ENCODE results near the gene PDXP. TPM values are rescaled to one million over a fixed set of nuclear protein-coding genes. Genes with fewer than 3 reads are reported as not detected.
"Not testable (repeated sequence)": the region's sequence is repeated elsewhere in the genome, so short reads cannot be mapped to it uniquely, and the experiment has no call there.

The PDXP gene
- total and polyA plus RNA-seq, 2 experiments from 2014 or later, result 1.9 to 17.5 TPM

DNA sequence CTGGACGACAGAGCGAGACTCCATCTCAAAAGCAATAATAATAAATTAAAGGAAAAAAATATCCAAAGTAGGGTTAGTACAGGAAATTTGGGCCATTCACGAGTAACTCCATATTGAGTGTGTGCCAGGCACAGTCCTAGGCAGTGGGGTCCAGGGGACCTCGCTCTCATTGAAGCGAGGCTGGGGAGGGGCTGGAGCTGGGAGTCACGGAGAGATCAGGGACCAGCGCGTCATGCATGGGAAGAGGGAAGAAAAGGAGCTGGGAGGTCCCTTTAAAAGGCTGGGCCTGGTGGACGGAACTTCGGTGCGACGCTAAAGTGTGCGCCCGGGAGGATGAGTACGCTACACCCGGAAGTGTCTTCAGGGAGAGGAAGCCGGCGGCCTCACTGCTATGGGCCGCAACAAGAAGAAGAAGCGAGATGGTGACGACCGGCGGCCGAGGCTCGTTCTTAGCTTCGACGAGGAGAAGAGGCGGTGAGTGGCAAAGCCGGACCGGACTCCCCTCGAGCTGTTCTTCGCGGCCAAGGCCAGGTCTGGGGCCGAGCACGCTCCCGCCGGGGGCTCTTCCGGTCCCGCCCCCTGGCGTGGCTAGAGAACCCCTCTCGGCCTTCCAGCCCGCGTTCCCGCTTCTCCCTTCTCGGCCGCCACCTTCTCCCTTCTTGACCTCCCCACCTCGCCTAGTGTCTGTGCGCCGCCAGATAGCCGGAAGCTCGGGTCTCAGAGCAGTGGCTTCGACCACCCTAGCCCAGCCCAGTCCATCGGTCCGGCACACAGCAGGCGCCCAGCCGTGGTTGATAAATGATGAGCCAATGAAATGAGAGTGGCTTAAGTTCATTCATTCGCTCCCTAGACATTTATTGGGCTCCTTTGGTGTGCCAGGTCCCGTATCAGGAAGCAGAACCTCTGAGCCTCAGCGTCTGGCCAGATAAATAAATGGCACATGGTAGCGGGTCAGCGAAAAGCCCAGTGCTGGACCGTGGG, 27.8 kb downstream of the PDXP start, which contains the start of gene NOL12:
Gene NOL12 (plus strand): TSS at position 342 of the 981 bp plus-strand sequence. CDS start 50 bp downstream, at position 392.
- Histone ChIP-seq H3K27me3 (replicated peaks; ENCODE audit: insufficient read depth) (no peaks in the 10 kb centered on the region), H3K4me1 (ENCODE audit: insufficient read depth) (no peaks in the 10 kb centered on the region; the same call in none of the 2 replicates), H3K4me2 (ENCODE audit: unreplicated experiment) (peak within 1 kb of the TSS; percentile 79), H3K36me3 (ENCODE audit: low read depth) (peaks cover 6% of the 10 kb centered on the region; the same call in 1 of the 2 replicates), H3K27ac (peak within 1 kb of the TSS; percentile 40), H4K20me1 (ENCODE audit: insufficient read depth) (no peaks in the 10 kb centered on the region), H3K79me2 (ENCODE audit: insufficient read depth) (peaks cover 21% of the 10 kb centered on the region), H3K9me3 (ENCODE audit: low read depth) (no peaks in the 10 kb centered on the region), H3K9me2 (ENCODE audit: insufficient read depth) (no peaks in the 10 kb centered on the region), H2AFZ (peak within 1 kb of the TSS; percentile 92), H3K9ac (peak within 1 kb of the TSS; percentile 86), H3F3A (ENCODE audit: insufficient read depth) (peaks cover 1% of the 10 kb centered on the region), H3K4me3 (peak within 1 kb of the TSS; percentile 99)
- TF ChIP-seq EZH2phosphoT487 (IDR thresholded peaks at IDR 0.05; ENCODE audit: insufficient read depth, low read depth) (no peak), EZH2 (IDR thresholded peaks at IDR 0.05; ENCODE audit: insufficient read depth, poor library complexity, severe bottlenecking) (no peak)
- peak; percentile 91 for DNase-seq
- 1% methylated on average over 43 to 57 of the region's 62 CpGs for WGBS, 2 experiments (ENCODE audit: low coverage in 1 of 2, low lambda C conversion rate in 2 of 2, missing lambda C conversion rate in 2 of 2)
- in situ Hi-C loops (cut with MboI), result no loop called here

DNA sequence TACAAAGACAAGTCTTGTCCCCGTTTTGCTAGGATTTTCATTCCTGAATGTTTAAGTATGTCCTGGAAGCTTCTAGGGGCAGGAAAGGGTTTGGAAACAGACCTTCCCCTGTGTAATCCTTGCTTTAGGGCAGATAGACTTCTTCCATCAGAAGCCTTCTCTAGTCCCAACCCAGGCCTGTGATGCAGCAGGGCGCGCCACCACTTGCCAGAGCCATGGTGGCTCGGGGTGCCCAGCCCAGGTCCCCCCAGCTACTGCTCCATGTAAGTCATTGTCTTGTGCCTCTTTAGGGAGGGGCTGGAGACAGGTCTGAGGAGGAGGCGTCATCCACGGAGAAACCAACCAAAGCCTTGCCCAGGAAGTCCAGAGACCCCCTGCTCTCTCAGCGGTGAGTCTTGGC, 31.9 kb downstream of the PDXP start:
- Histone ChIP-seq H3K9ac (no peak overlapping the region), H4K20me1 (ENCODE audit: insufficient read depth) (no peaks in the 10 kb centered on the region), H3K27ac (no peak overlapping the region), H2AFZ (no peak overlapping the region), H3K4me2 (ENCODE audit: unreplicated experiment) (no peak overlapping the region), H3K36me3 (ENCODE audit: low read depth) (peaks cover 15% of the 10 kb centered on the region; the same call in 1 of the 2 replicates), H3K9me3 (ENCODE audit: low read depth) (no peaks in the 10 kb centered on the region), H3K4me3 (no peak overlapping the region), H3K27me3 (replicated peaks; ENCODE audit: insufficient read depth) (no peaks in the 10 kb centered on the region), H3K9me2 (ENCODE audit: insufficient read depth) (no peaks in the 10 kb centered on the region), H3F3A (ENCODE audit: insufficient read depth) (peaks cover 2% of the 10 kb centered on the region; the same call in 1 of the 2 replicates), H3K4me1 (ENCODE audit: insufficient read depth) (no peaks in the 10 kb centered on the region; the same call in 1 of the 2 replicates), H3K79me2 (ENCODE audit: insufficient read depth) (peaks cover 21% of the 10 kb centered on the region)
- DNase-seq, result no peak
- in situ Hi-C loops (cut with MboI), result no loop called here
- TF ChIP-seq EZH2 (IDR thresholded peaks at IDR 0.05; ENCODE audit: insufficient read depth, poor library complexity, severe bottlenecking) (no peak), EZH2phosphoT487 (IDR thresholded peaks at IDR 0.05; ENCODE audit: insufficient read depth, low read depth) (no peak)
- 79 to 84% methylated on average over 7 of the region's 7 CpGs for WGBS, 2 experiments (ENCODE audit: low coverage in 1 of 2, low lambda C conversion rate in 2 of 2, missing lambda C conversion rate in 2 of 2)

DNA sequence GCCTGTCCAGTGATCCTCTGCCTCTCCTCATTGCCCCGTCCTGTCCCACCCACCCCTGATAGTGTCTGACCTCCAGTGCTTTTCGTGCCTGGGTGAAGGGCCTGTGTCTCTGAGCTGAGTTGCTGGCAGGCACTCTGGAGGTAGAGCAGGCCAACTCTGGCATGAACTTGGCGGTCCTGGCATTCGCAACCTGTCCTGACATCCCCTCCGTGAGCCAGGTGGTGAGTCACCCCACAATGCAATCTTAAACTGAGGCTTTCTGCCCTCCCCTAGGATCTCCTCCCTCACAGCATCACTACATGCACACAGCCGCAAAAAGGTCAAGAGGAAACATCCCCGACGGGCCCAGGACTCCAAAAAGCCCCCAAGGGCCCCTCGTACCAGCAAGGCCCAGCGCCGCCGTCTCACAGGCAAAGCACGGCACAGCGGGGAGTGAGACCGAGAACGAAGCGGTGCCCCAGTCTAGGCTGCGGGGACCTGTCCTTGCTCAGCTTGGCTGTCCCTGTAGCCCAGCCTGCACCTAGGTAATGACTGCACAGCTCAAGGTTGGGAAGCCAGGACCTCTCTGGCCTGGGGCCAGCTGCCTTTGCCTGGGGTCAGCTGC, 32.5 kb downstream of the PDXP start:
- H3K4me1 ChIP-seq (ENCODE audit: insufficient read depth), result peaks cover 4% of the 10 kb centered on the region; the same call in 1 of the 2 replicates
- H3K4me3 ChIP-seq, result no peak overlapping the region
- peaks cover 21% of the 10 kb centered on the region for H3K79me2 ChIP-seq (ENCODE audit: insufficient read depth)
- H4K20me1 ChIP-seq (ENCODE audit: insufficient read depth), result no peaks in the 10 kb centered on the region
- no peaks in the 10 kb centered on the region for H3K27me3 ChIP-seq (replicated peaks; ENCODE audit: insufficient read depth)
- no peak overlapping the region for H3K9ac ChIP-seq
- H3K4me2 ChIP-seq (ENCODE audit: unreplicated experiment), result no peak overlapping the region
- H3K27ac ChIP-seq, result no peak overlapping the region
- DNase-seq, result no peak
- no peaks in the 10 kb centered on the region for H3K9me2 ChIP-seq (ENCODE audit: insufficient read depth)
- peaks cover 8% of the 10 kb centered on the region; the same call in 1 of the 2 replicates for H3F3A ChIP-seq (ENCODE audit: insufficient read depth)
- H2AFZ ChIP-seq, result no peak overlapping the region
- H3K9me3 ChIP-seq (ENCODE audit: low read depth), result no peaks in the 10 kb centered on the region
- in situ Hi-C loops (cut with MboI), result no loop called here
- 93 to 94% methylated on average over 17 to 18 of the region's 18 CpGs for WGBS, 2 experiments (ENCODE audit: low coverage in 1 of 2, low lambda C conversion rate in 2 of 2, missing lambda C conversion rate in 2 of 2)
- TF ChIP-seq EZH2 (IDR thresholded peaks at IDR 0.05; ENCODE audit: insufficient read depth, poor library complexity, severe bottlenecking) (no peak), EZH2phosphoT487 (IDR thresholded peaks at IDR 0.05; ENCODE audit: insufficient read depth, low read depth) (no peak)
- peaks cover 15% of the 10 kb centered on the region; the same call in 1 of the 2 replicates for H3K36me3 ChIP-seq (ENCODE audit: low read depth)

DNA sequence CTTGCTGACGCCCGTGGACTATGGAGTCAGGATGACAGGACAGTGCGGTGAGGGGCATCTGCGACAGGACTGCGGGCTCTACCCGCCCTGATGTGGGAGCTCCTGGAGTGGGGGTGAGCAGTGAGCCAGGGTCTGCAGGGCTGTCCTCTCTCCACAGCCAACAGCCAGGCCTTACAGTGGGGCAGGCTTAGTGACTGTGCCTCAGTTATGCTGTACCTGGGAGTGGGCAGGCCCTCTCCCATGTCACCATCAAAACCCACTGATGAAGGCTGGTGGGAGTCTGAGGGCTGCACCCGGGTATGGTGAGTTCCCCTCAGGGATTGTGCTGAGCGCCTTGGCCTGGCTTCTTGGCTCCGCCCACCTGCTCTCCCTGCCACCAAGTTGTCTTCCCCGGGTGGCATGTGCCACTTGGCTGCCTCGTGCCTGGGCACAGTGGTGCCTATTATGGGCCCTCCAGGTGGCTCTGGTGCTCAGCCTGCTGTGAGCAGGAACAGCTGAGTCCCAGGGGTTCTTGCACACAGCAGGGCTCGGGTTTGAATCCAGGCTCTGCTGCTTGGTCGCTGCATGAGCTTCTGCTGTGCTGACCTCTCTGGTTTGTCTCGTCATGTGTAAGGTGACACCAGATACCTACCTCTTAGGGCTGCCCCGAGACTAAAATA, 34.2 kb downstream of the PDXP start:
- Histone ChIP-seq H4K20me1 (ENCODE audit: insufficient read depth) (no peaks in the 10 kb centered on the region), H3K9me3 (ENCODE audit: low read depth) (no peaks in the 10 kb centered on the region), H3K9me2 (ENCODE audit: insufficient read depth) (no peaks in the 10 kb centered on the region), H3K4me1 (ENCODE audit: insufficient read depth) (0 out of 2 replicates have a peak, but pooled peaks cover 6% of the 10 kb centered on the region), H2AFZ (no peak overlapping the region), H3F3A (ENCODE audit: insufficient read depth) (peaks cover 10% of the 10 kb centered on the region; the same call in 1 of the 2 replicates), H3K27me3 (replicated peaks; ENCODE audit: insufficient read depth) (no peaks in the 10 kb centered on the region), H3K4me3 (no peak overlapping the region), H3K79me2 (ENCODE audit: insufficient read depth) (peaks cover 8% of the 10 kb centered on the region), H3K4me2 (ENCODE audit: unreplicated experiment) (no peak overlapping the region), H3K36me3 (ENCODE audit: low read depth) (peaks cover 15% of the 10 kb centered on the region; the same call in 1 of the 2 replicates), H3K9ac (no peak overlapping the region), H3K27ac (no peak overlapping the region)
- in situ Hi-C loops (cut with MboI), result no loop called here
- 85 to 86% methylated on average over 15 of the region's 15 CpGs for WGBS, 2 experiments (ENCODE audit: low coverage in 1 of 2, low lambda C conversion rate in 2 of 2, missing lambda C conversion rate in 2 of 2)
- TF ChIP-seq EZH2 (IDR thresholded peaks at IDR 0.05; ENCODE audit: insufficient read depth, poor library complexity, severe bottlenecking), result no peak
- no peak for TF ChIP-seq EZH2phosphoT487 (IDR thresholded peaks at IDR 0.05; ENCODE audit: insufficient read depth, low read depth)
- DNase-seq, result no peak

DNA sequence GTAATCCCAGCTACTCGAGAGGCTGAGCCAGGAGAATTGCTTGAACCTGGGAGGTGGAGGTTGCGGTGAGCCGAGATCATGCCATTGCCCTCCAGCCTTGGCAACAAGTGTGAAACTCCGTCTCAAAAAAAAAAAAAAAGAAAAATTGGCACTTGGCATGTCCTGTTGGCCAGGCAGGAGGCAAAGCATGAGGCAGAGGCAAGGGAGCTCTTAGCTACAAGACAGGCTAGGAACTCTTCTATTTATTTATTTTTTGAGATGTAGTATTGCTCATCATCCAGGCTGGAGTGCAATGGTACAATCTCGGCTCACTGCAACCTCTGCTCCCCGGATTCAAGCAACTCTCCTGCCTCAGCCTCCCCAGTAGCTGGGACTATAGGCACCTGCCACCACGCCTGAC, 35.6 kb downstream of the PDXP start:
- H3K4me3 ChIP-seq; H3K9me2 ChIP-seq (ENCODE audit: insufficient read depth); H3K4me1 ChIP-seq (ENCODE audit: insufficient read depth); H2AFZ ChIP-seq; H3K79me2 ChIP-seq (ENCODE audit: insufficient read depth); H3K4me2 ChIP-seq (ENCODE audit: unreplicated experiment); H3K9me3 ChIP-seq (ENCODE audit: low read depth); H3K27ac ChIP-seq; H3F3A ChIP-seq (ENCODE audit: insufficient read depth); in situ Hi-C loops (cut with MboI); H4K20me1 ChIP-seq (ENCODE audit: insufficient read depth); DNase-seq; H3K27me3 ChIP-seq (replicated peaks; ENCODE audit: insufficient read depth); H3K9ac ChIP-seq: not testable (repeated sequence)
- peaks cover 13% of the 10 kb centered on the region; the same call in 1 of the 2 replicates for H3K36me3 ChIP-seq (ENCODE audit: low read depth)
- whole genome bisulfite sequencing, 2 experiments (ENCODE audit: low coverage in 1 of 2, low lambda C conversion rate in 2 of 2, missing lambda C conversion rate in 2 of 2), result 94 to 96% methylated on average over 7 of the region's 7 CpGs

DNA sequence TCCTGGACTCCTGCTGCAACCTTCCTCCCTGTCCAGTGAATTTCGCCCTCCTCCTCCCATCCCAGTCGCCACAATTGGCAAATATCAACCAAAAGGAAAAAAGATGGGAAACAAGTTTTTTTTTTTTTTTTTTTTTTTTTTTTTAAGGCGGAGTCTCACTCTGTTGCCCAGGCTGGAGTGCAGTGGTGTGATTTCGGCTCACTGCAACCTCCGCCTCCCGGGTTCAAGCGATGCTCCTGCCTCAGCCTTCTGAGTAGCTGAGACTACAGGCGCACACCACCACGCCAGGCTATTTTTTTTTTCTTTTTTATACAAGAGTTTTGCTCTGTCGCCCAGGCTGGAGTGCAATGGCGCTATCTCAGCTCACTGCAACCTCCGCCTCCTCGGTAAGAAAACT, 37.7 kb downstream of the PDXP start:
- peak overlapping the region; percentile 75 for H3K4me2 ChIP-seq (ENCODE audit: unreplicated experiment)
- H3F3A ChIP-seq (ENCODE audit: insufficient read depth); DNase-seq; H3K79me2 ChIP-seq (ENCODE audit: insufficient read depth); H3K9me2 ChIP-seq (ENCODE audit: insufficient read depth); H3K4me1 ChIP-seq (ENCODE audit: insufficient read depth); in situ Hi-C loops (cut with MboI); H3K36me3 ChIP-seq (ENCODE audit: low read depth); H3K9me3 ChIP-seq (ENCODE audit: low read depth); H4K20me1 ChIP-seq (ENCODE audit: insufficient read depth); H3K27me3 ChIP-seq (replicated peaks; ENCODE audit: insufficient read depth): not testable (repeated sequence)
- peak overlapping the region; percentile 70 for H3K4me3 ChIP-seq
- 0 out of 2 replicates have a peak overlapping the region, but pooled peaks have one; percentile 19 for H3K27ac ChIP-seq
- H3K9ac ChIP-seq, result peak overlapping the region; percentile 49
- H2AFZ ChIP-seq, result peak overlapping the region; percentile 76
- WGBS, 2 experiments (ENCODE audit: low coverage in 1 of 2, low lambda C conversion rate in 2 of 2, missing lambda C conversion rate in 2 of 2), result 4 to 5% methylated on average over 10 to 13 of the region's 13 CpGs

All from GM23248 (cell line).